ENCODE data around the gene GRIK5. TPM values are rescaled to one million over a fixed set of nuclear protein-coding genes. Genes with fewer than 3 reads are reported as not detected.

The GRIK5 gene
- total RNA-seq, 1 experiment from 2014 or later, result 0.48 TPM

DNA sequence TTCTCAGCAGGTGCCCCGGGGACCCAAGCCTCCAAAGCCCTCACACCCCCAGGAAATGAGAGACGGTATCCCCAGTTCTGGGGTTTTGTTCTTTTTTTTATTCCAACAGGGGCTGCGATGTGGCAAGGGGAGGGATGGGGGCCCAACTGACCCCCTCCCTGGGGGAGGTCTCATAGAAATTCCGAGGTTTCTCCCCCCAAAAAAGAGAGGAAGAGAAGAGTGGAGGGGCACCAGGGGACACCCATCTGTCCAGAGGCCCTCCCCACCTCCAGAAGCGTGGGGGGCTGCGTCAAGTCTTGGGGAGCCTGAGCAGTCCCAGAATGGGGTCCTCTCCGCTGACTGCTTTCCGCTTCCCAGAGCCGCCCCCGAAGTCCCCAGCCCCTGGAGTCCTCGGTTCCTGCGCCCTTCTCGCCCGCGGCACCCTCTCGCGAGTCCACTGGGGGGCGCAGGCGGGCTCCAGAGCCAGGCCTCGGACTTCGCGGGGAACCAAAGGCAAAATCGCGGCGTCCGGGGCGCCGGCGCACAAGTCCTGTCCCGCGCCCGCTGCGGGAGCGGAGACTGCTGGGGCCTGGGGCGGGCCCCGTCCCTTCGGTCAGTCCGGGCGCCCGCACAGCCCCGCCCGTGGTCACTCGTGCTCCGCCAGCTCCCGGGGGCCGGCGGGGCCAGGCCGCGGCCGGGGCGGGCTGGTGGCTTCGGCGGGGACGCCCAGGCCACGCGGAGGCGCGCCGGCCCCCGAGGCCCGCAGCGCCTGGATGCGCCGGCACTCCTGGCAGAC, 71.6 kb downstream of the GRIK5 start:
- intact Hi-C loops (cut with micrococcal nuclease; ENCODE audit: unreplicated experiment), result no loop called here

DNA sequence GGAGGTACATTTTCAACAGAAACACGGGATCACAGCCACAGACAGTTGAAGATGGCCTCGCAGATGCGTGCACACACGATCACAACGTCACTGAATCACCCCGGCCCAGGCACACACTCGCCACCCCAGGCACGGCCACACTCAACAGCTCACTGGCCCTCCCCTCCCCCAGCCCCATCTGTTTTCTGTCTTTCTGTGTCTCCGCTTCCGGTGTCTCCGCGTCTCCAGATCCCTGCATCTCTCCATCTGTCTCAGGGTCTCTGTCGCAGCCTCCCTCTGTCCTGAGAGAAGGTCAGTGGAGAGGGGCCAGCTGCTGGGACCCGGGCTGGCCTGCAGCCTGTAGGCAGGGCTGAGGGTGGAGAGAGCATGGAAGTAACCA, 72.2 kb downstream of the GRIK5 start:
- no peak for DNase-seq

More for the DNA sequence above, 71.6 kb downstream of the GRIK5 start:
- Histone ChIP-seq H3K4me1 (peaks cover 3% of the 10 kb centered on the region), H3K4me3 (ENCODE audit: low read depth, low read length) (no peak overlapping the region), H3K36me3 (ENCODE audit: control insufficient read depth, insufficient read depth, low read length) (no peaks in the 10 kb centered on the region), H3K9me3 (no peaks in the 10 kb centered on the region), H3K27me3 (replicated peaks; ENCODE audit: control insufficient read depth, insufficient read depth, low read length) (peaks cover 8% of the 10 kb centered on the region)
- BruUV-seq (replicated peaks), result no TSS peak
- ChIA-PET POLR2A (no interaction called here), CTCF (no interaction called here)
- Mint-ChIP-seq H3K9me3 (ENCODE audit: unreplicated experiment) (no peaks in the 10 kb centered on the region), H3K36me3 (ENCODE audit: insufficient read depth, unreplicated experiment) (peaks cover 4% of the 10 kb centered on the region), H3K4me1 (ENCODE audit: low read depth, unreplicated experiment) (peaks cover 5% of the 10 kb centered on the region), H3K4me3 (ENCODE audit: unreplicated experiment) (no peak overlapping the region), H3K27ac (ENCODE audit: unreplicated experiment) (no peak overlapping the region), H3K27me3 (ENCODE audit: insufficient read depth, unreplicated experiment) (peaks cover 60% of the 10 kb centered on the region)
- TF ChIP-seq, protein P1, sequence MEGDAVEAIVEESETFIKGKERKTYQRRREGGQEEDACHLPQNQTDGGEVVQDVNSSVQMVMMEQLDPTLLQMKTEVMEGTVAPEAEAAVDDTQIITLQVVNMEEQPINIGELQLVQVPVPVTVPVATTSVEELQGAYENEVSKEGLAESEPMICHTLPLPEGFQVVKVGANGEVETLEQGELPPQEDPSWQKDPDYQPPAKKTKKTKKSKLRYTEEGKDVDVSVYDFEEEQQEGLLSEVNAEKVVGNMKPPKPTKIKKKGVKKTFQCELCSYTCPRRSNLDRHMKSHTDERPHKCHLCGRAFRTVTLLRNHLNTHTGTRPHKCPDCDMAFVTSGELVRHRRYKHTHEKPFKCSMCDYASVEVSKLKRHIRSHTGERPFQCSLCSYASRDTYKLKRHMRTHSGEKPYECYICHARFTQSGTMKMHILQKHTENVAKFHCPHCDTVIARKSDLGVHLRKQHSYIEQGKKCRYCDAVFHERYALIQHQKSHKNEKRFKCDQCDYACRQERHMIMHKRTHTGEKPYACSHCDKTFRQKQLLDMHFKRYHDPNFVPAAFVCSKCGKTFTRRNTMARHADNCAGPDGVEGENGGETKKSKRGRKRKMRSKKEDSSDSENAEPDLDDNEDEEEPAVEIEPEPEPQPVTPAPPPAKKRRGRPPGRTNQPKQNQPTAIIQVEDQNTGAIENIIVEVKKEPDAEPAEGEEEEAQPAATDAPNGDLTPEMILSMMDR (IDR thresholded peaks at IDR 0.05; ENCODE audit: insufficient read depth in 1 of 2, low read depth in 1 of 2, low read length in 1 of 2, severe bottlenecking in 1 of 2, unreplicated experiment in 1 of 2), result peak; percentile 67 to 80
- peak in 1 of 2 experiments; percentile 68 for DNase-seq

DNA sequence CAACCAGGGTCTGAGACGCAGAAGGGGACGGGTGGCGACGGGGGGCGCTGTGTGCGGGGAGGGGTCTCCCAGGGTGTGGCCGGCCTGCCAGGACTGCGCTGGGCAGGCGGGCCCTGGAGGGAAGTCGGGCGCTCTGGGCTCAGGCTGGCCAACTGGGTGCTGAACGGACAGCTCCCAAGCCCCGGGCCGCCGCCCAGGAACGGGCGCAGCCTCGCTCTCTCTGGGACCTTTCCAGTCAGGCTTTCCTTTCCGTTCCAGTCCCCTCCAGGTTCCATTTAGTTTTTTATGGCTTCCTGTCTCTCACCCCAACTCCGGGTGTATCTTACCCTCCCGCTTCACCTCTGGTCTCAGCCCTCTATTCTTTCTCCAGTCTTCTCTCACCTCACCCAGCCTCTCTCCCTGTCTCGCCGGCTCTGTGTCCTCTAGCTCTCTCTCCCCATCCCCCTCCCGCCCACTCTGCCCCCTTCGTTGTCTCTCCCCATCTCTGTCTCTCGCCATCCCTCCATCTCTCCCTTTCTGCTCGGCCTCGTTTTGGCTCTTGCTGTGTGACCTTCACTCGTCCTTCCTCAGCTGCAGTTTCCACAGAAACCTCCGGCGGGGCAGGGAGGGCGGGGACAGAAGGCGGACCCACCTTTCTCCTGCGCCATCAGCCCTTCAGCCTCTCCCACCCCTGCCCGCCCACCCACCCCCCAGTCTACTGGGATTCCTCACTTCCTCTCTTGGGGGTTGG, 72.7 kb downstream of the GRIK5 start:
- intact Hi-C loops (cut with micrococcal nuclease; ENCODE audit: unreplicated experiment), result no loop called here
- Mint-ChIP-seq H3K27ac (ENCODE audit: unreplicated experiment) (no peak overlapping the region), H3K27me3 (ENCODE audit: insufficient read depth, unreplicated experiment) (peaks cover 60% of the 10 kb centered on the region), H3K4me3 (ENCODE audit: unreplicated experiment) (no peak overlapping the region), H3K9me3 (ENCODE audit: unreplicated experiment) (no peaks in the 10 kb centered on the region), H3K4me1 (ENCODE audit: low read depth, unreplicated experiment) (peaks cover 5% of the 10 kb centered on the region), H3K36me3 (ENCODE audit: insufficient read depth, unreplicated experiment) (peaks cover 4% of the 10 kb centered on the region)
- H3K9me3 ChIP-seq, result no peaks in the 10 kb centered on the region
- POLR2A ChIA-PET, result no interaction called here
- peak in 1 of 2 experiments; percentile 76 for DNase-seq
- CTCF ChIA-PET, result interaction anchor here (1.0 kb wide), 1 partner anchor 38 kb away, joined by 3 read pairs; no protein-coding TSS in a partner anchor
- H3K27me3 ChIP-seq (replicated peaks; ENCODE audit: control insufficient read depth, insufficient read depth, low read length), result peaks cover 7% of the 10 kb centered on the region
- H3K4me3 ChIP-seq (ENCODE audit: low read depth, low read length), result no peak overlapping the region
- H3K36me3 ChIP-seq (ENCODE audit: control insufficient read depth, insufficient read depth, low read length), result no peaks in the 10 kb centered on the region
- no TSS peak for BruUV-seq (replicated peaks)
- peaks cover 6% of the 10 kb centered on the region for H3K4me1 ChIP-seq
- TF ChIP-seq, protein P1 (IDR thresholded peaks at IDR 0.05; ENCODE audit: insufficient read depth in 1 of 2, low read depth in 1 of 2, low read length in 1 of 2, severe bottlenecking in 1 of 2, unreplicated experiment in 1 of 2), result no peak

More for the DNA sequence above, 72.2 kb downstream of the GRIK5 start:
- POLR2A ChIA-PET, result no interaction called here
- intact Hi-C loops (cut with micrococcal nuclease; ENCODE audit: unreplicated experiment), result no loop called here
- no TSS peak for BruUV-seq (replicated peaks)
- Histone ChIP-seq H3K9me3 (no peaks in the 10 kb centered on the region), H3K4me1 (peaks cover 6% of the 10 kb centered on the region), H3K4me3 (ENCODE audit: low read depth, low read length) (no peak overlapping the region), H3K27me3 (replicated peaks; ENCODE audit: control insufficient read depth, insufficient read depth, low read length) (peaks cover 8% of the 10 kb centered on the region), H3K36me3 (ENCODE audit: control insufficient read depth, insufficient read depth, low read length) (no peaks in the 10 kb centered on the region)
- peaks cover 4% of the 10 kb centered on the region for H3K36me3 Mint-ChIP-seq (ENCODE audit: insufficient read depth, unreplicated experiment)
- TF ChIP-seq, protein P1 (IDR thresholded peaks at IDR 0.05; ENCODE audit: insufficient read depth in 1 of 2, low read depth in 1 of 2, low read length in 1 of 2, severe bottlenecking in 1 of 2, unreplicated experiment in 1 of 2), result no peak
- peaks cover 5% of the 10 kb centered on the region for H3K4me1 Mint-ChIP-seq (ENCODE audit: low read depth, unreplicated experiment)
- H3K9me3 Mint-ChIP-seq (ENCODE audit: unreplicated experiment), result no peaks in the 10 kb centered on the region
- peaks cover 58% of the 10 kb centered on the region for H3K27me3 Mint-ChIP-seq (ENCODE audit: insufficient read depth, unreplicated experiment)
- no peak overlapping the region for H3K27ac Mint-ChIP-seq (ENCODE audit: unreplicated experiment)
- CTCF ChIA-PET, result no interaction called here
- H3K4me3 Mint-ChIP-seq (ENCODE audit: unreplicated experiment), result no peak overlapping the region
